Measurements from ENCODE around the gene RHOT2. TPM values are rescaled to one million over a fixed set of nuclear protein-coding genes. Genes with fewer than 3 reads are reported as not detected.

RHOT2 gene
- total RNA-seq, 1 experiment from 2014 or later, result 210 TPM

DNA sequence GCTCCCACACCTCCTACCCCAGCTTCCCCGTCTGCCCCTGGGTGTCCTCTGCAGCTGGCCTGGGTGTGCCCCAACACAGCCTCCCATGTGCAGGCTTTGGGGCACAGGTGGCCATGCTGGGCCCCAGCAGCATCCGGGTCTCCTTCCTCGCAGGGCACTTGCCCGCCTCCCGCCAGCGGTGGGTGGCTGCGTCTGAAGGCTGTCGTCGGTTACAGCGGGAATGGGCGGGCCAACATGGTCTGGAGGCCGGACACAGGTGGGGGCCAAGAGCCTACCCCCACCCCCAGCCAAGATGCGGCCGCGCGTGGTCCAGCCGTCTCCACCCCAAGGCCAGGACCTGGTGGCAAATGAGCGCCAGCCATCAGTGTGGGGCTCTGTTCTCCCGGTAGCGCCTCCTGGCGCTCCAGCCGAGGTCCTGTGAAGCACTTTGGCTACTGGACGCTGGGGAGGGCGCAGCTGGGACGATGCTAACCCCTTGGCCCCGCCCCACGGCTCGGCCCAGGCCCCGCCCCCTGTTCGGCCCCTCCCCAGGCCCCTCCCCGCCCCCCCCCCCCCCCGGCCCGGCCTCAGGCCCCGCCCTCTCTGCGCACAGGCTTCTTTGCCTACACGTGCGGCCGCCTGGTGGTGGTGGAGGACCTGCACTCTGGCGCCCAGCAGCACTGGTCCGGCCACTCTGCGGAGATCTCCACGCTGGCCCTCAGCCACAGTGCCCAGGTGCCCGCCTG is 7.3 kb upstream of the RHOT2 start:
- no peak overlapping the region for H2AK5ac ChIP-seq (ENCODE audit: insufficient read length, low read length)
- no peak overlapping the region for H3K14ac ChIP-seq (ENCODE audit: insufficient read depth, low read length)
- no peaks in the 10 kb centered on the region for H3K27me3 Mint-ChIP-seq (ENCODE audit: low read depth)
- no peak overlapping the region for H3K23ac ChIP-seq (ENCODE audit: insufficient read length, low read depth, low read length)
- no peak overlapping the region for H3K27ac ChIP-seq (ENCODE audit: insufficient read length, low read depth, low read length)
- peaks cover 0 to 5% of the 10 kb centered on the region in 2 experiments; a peak in 2 of 4 replicates for H3K4me1 Mint-ChIP-seq
- no peak overlapping the region for H4K5ac ChIP-seq (ENCODE audit: insufficient read length, low read depth, low read length)
- no peak overlapping the region for H3K56ac ChIP-seq (ENCODE audit: insufficient read length, low read depth, low read length)
- peak overlapping the region in 1 of 2 experiments; percentile 62; a peak in 1 of 5 replicates for H3K4me3 Mint-ChIP-seq
- H3K4me2 ChIP-seq (ENCODE audit: insufficient read depth, insufficient read length, low read length), result no peak overlapping the region
- no peak overlapping the region for H2AFZ ChIP-seq (ENCODE audit: low read length)
- H3K4ac ChIP-seq (ENCODE audit: low read depth, low read length), result no peak overlapping the region
- H3K27ac Mint-ChIP-seq, result no peak overlapping the region
- peak overlapping the region; percentile 50 for H3K18ac ChIP-seq (ENCODE audit: insufficient read length, low read depth, low read length)
- TF ChIP-seq, protein P1, sequence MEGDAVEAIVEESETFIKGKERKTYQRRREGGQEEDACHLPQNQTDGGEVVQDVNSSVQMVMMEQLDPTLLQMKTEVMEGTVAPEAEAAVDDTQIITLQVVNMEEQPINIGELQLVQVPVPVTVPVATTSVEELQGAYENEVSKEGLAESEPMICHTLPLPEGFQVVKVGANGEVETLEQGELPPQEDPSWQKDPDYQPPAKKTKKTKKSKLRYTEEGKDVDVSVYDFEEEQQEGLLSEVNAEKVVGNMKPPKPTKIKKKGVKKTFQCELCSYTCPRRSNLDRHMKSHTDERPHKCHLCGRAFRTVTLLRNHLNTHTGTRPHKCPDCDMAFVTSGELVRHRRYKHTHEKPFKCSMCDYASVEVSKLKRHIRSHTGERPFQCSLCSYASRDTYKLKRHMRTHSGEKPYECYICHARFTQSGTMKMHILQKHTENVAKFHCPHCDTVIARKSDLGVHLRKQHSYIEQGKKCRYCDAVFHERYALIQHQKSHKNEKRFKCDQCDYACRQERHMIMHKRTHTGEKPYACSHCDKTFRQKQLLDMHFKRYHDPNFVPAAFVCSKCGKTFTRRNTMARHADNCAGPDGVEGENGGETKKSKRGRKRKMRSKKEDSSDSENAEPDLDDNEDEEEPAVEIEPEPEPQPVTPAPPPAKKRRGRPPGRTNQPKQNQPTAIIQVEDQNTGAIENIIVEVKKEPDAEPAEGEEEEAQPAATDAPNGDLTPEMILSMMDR (conservative IDR thresholded peaks at IDR 0.05), result peak; percentile 72
- no peak overlapping the region for H4K91ac ChIP-seq (ENCODE audit: insufficient read length, low read depth, low read length)
- no peak overlapping the region; the same call in 1 of the 2 replicates for H2BK15ac ChIP-seq (ENCODE audit: low read depth, low read length)
- H3K79me1 ChIP-seq (ENCODE audit: insufficient read depth, low read depth, low read length, poor library complexity, severe bottlenecking), result no peaks in the 10 kb centered on the region
- no peak overlapping the region for H4K8ac ChIP-seq (replicated peaks; ENCODE audit: insufficient read length, low read depth, low read length)
- H3K9me3 Mint-ChIP-seq, result no peaks in the 10 kb centered on the region
- no peak overlapping the region for H2BK12ac ChIP-seq (ENCODE audit: insufficient read length, low read depth, low read length)
- no peaks in the 10 kb centered on the region for H4K20me1 ChIP-seq (ENCODE audit: control insufficient read depth, insufficient read depth, insufficient read length)
- peak; percentile 95 for DNase-seq
- no peak overlapping the region for H3T11ph ChIP-seq (ENCODE audit: low read length)
- no peaks in the 10 kb centered on the region for H3K23me2 ChIP-seq (ENCODE audit: insufficient read length, low read depth, low read length, poor library complexity, severe bottlenecking)
- no peak overlapping the region for H2BK120ac ChIP-seq (ENCODE audit: low read depth, low read length, poor library complexity, severe bottlenecking)
- H2BK20ac ChIP-seq (ENCODE audit: low read depth, low read length, poor library complexity, severe bottlenecking), result no peak overlapping the region
- no peaks in the 10 kb centered on the region; the same call in 1 of the 2 replicates for H3K4me1 ChIP-seq (ENCODE audit: insufficient read depth, low read length)
- H3K9ac ChIP-seq (ENCODE audit: extremely low read depth, insufficient read length, low read length), result no peak overlapping the region
- no peaks in the 10 kb centered on the region for H3K9me3 ChIP-seq (ENCODE audit: control insufficient read depth, low read depth, low read length)
- H3K27me3 ChIP-seq (ENCODE audit: insufficient read depth, low read length), result no peaks in the 10 kb centered on the region
- no CpG with 5 or more reads among the region's 43 CpGs for WGBS (ENCODE audit: extremely low coverage, insufficient read length, low lambda C conversion rate)
- no peaks in the 10 kb centered on the region for H3K79me2 ChIP-seq (ENCODE audit: insufficient read depth, low read length)
- H3K36me3 Mint-ChIP-seq (ENCODE audit: insufficient read depth in 1 of 3, low read depth in 3 of 3), result peaks cover 2 to 13% (median 8%) of the 10 kb centered on the region in 3 experiments; a peak in 5 of 7 replicates
- no peak overlapping the region for H2BK5ac ChIP-seq (ENCODE audit: insufficient read length, low read length)

Data from H9 (cell line).